ENCODE measurements around the gene CEP55.

DNA sequence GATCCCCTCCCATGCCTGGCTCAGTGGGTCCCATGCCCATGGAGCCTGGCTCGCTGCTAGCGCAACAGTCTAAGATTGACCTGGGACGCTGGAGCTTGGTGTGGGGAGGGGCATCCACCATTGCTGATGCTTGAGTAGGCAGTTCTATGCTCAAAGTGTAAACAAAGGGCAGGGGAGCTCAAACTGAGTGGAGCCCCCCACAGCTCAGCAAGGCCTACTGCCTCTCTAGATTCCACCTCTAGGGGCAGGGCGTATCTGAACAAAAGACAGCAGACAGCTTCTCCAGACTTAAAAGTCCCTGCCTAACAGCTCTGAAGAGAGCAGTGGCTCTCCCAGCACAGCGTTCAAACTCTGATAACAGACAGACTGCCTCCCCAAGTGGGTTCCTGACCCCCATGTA is 38.9 kb downstream of the CEP55 start:
- TF ChIP-seq RAD21 (conservative IDR thresholded peaks at IDR 0.05 in 1 of 2, IDR thresholded peaks at IDR 0.05 in 1 of 2) (no peak), POLR2A (IDR thresholded peaks at IDR 0.05; ENCODE audit: low read length) (no peak), CBX8 (IDR thresholded peaks at IDR 0.05) (no peak), FOSL2 (IDR thresholded peaks at IDR 0.05) (no peak), FOSL2 (CRISPR knock-in tag; IDR thresholded peaks at IDR 0.05) (no peak), HEYL (CRISPR knock-in tag; IDR thresholded peaks at IDR 0.05) (no peak), ZFP36 (IDR thresholded peaks at IDR 0.05; ENCODE audit: borderline replicate concordance, partially characterized antibody) (no peak), RFX5 (IDR thresholded peaks at IDR 0.05) (no peak)
- TF ChIP-seq, protein P1, sequence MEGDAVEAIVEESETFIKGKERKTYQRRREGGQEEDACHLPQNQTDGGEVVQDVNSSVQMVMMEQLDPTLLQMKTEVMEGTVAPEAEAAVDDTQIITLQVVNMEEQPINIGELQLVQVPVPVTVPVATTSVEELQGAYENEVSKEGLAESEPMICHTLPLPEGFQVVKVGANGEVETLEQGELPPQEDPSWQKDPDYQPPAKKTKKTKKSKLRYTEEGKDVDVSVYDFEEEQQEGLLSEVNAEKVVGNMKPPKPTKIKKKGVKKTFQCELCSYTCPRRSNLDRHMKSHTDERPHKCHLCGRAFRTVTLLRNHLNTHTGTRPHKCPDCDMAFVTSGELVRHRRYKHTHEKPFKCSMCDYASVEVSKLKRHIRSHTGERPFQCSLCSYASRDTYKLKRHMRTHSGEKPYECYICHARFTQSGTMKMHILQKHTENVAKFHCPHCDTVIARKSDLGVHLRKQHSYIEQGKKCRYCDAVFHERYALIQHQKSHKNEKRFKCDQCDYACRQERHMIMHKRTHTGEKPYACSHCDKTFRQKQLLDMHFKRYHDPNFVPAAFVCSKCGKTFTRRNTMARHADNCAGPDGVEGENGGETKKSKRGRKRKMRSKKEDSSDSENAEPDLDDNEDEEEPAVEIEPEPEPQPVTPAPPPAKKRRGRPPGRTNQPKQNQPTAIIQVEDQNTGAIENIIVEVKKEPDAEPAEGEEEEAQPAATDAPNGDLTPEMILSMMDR (IDR thresholded peaks at IDR 0.05) = no peak
- TF ChIP-seq, protein P2, sequence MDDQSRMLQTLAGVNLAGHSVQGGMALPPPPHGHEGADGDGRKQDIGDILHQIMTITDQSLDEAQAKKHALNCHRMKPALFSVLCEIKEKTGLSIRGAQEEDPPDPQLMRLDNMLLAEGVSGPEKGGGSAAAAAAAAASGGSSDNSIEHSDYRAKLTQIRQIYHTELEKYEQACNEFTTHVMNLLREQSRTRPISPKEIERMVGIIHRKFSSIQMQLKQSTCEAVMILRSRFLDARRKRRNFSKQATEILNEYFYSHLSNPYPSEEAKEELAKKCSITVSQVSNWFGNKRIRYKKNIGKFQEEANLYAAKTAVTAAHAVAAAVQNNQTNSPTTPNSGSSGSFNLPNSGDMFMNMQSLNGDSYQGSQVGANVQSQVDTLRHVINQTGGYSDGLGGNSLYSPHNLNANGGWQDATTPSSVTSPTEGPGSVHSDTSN (IDR thresholded peaks at IDR 0.05) = no peak
